ENCODE results near the gene PACS1. TPM values are rescaled to one million over a fixed set of nuclear protein-coding genes. Genes with fewer than 3 reads are reported as not detected.

The PACS1 gene
- polyA plus RNA-seq, 1 of the 3 experiments (the other 2 are of a cell fraction): 37.3 TPM

- TF ChIP-seq GABPA (IDR thresholded peaks at IDR 0.05; ENCODE audit: low read depth): no peak
- no peak for TF ChIP-seq TAF1 (IDR thresholded peaks at IDR 0.05; ENCODE audit: borderline replicate concordance, low read depth, low read length)
- TF ChIP-seq FOXJ3 (CRISPR knock-in tag; IDR thresholded peaks at IDR 0.05): no peak
- TF ChIP-seq CTCF (IDR thresholded peaks at IDR 0.05): no peak
- TF ChIP-seq EZH2phosphoT487 (IDR thresholded peaks at IDR 0.05; ENCODE audit: borderline replicate concordance, low read depth): no peak
- TF ChIP-seq YY1 (IDR thresholded peaks at IDR 0.05; ENCODE audit: low read depth): no peak
Measured at GRCh38 chr11:66259956-66260355, 189.9 kb downstream of the PACS1 start (continued).

- Histone ChIP-seq H3K9ac (no peak overlapping the region), H3K4me3 (ENCODE audit: low read depth in 2 of 2, low read length in 1 of 2) (no peak overlapping the region), H3K9me2 (no peaks in the 10 kb centered on the region), H4K20me1 (ENCODE audit: insufficient read depth) (peaks cover 19% of the 10 kb centered on the region), H3K79me2 (ENCODE audit: insufficient read depth) (peaks cover 26% of the 10 kb centered on the region), H3F3A (replicated peaks; ENCODE audit: insufficient read depth) (peaks cover 19% of the 10 kb centered on the region), H3K36me3 (replicated peaks in 1 of 2; ENCODE audit: control insufficient read depth in 1 of 2, insufficient read depth in 2 of 2, low read length in 1 of 2) (peaks cover 24 to 62% of the 10 kb centered on the region in 2 experiments), H3K9me3 (no peaks in the 10 kb centered on the region), H3K4me2 (no peak overlapping the region), H3K27ac (ENCODE audit: low read depth in 2 of 2, low read length in 1 of 2) (no peak overlapping the region), H3K4me1 (ENCODE audit: control insufficient read depth in 1 of 2, insufficient read depth in 2 of 2, low read depth in 1 of 2, low read length in 1 of 2) (peaks cover 0 to 17% of the 10 kb centered on the region in 2 experiments; a peak in 2 of 4 replicates), H2AFZ (ENCODE audit: low read depth) (no peak overlapping the region), H3K27me3 (ENCODE audit: insufficient read depth) (no peaks in the 10 kb centered on the region)
- POLR2A ChIA-PET: interaction anchor here (0.6 kb wide), 1 partner anchor 368 kb away, joined by 3 read pairs; no protein-coding TSS in a partner anchor
- DNase-seq: no peak
- CTCF ChIA-PET: interaction anchor here (0.9 to 1.4 kb wide), 2 partner anchors 50 to 193 kb away, joined by 3 to 5 read pairs; no protein-coding TSS in a partner anchor
- TF ChIP-seq TCF12 (IDR thresholded peaks at IDR 0.05) (no peak), FOXJ3 (CRISPR knock-in tag; IDR thresholded peaks at IDR 0.05) (no peak), RXRA (IDR thresholded peaks at IDR 0.05; ENCODE audit: borderline replicate concordance, low read depth) (no peak), REST (IDR thresholded peaks at IDR 0.05; ENCODE audit: low read depth, low read length) (no peak), NFIC (IDR thresholded peaks at IDR 0.05; ENCODE audit: borderline replicate concordance) (no peak)
- WGBS (ENCODE audit: low lambda C conversion rate): 98% methylated on average over 11 of the region's 16 CpGs
Measured at GRCh38 chr11:66261578-66261977, 191.5 kb downstream of the PACS1 start.

All from SK-N-SH (cell line).